ENCODE measurements around the gene AMER1.
"Not testable (repeated sequence)": the region's sequence is repeated elsewhere in the genome, so short reads cannot be mapped to it uniquely, and the experiment has no call there.

The AMER1 gene

GRCh38 chrX:64205441-64205734 lies at the start of gene AMER1:
AMER1 (minus strand) TSS chrX:64205708; CDS start chrX:64193286, 12,422 bp downstream.
- no peak for DNase-seq (ENCODE audit: low read depth)
- TF ChIP-seq CTCF (IDR thresholded peaks at IDR 0.05; ENCODE audit: insufficient read depth, low read depth, low read length, missing control alignments) = no peak
- peak within 1 kb of the TSS; percentile 70 for H3K4me3 ChIP-seq (ENCODE audit: low read depth, low read length)

- no peak for TF ChIP-seq CTCF (IDR thresholded peaks at IDR 0.05; ENCODE audit: insufficient read depth, low read depth, low read length, missing control alignments)
- no peak within 1 kb of the TSS for H3K4me3 ChIP-seq (ENCODE audit: low read depth, low read length)
- no peak for DNase-seq (ENCODE audit: low read depth)
Measured at GRCh38 chrX:64230123-64230970, 24.8 kb upstream of the AMER1 start, which contains the start of gene ASB12. ASB12 (minus strand) TSS chrX:64230607; CDS start chrX:64225650, 4,957 bp downstream.

- no peak overlapping the region for H3K4me3 ChIP-seq (ENCODE audit: low read depth, low read length)
- no peak for TF ChIP-seq CTCF (IDR thresholded peaks at IDR 0.05; ENCODE audit: insufficient read depth, low read depth, low read length, missing control alignments)
- DNase-seq (ENCODE audit: low read depth) = no peak
Measured at GRCh38 chrX:64229154-64229553, 23.6 kb upstream of the AMER1 start.

GRCh38 chrX:64218023-64218422 lies 12.5 kb upstream of the AMER1 start:
- DNase-seq (ENCODE audit: low read depth) = no peak
- no peak for TF ChIP-seq CTCF (IDR thresholded peaks at IDR 0.05; ENCODE audit: insufficient read depth, low read depth, low read length, missing control alignments)
- no peak overlapping the region for H3K4me3 ChIP-seq (ENCODE audit: low read depth, low read length)

GRCh38 chrX:64213989-64214388 lies 8.5 kb upstream of the AMER1 start:
- not testable (repeated sequence) for DNase-seq (ENCODE audit: low read depth); H3K4me3 ChIP-seq (ENCODE audit: low read depth, low read length)

GRCh38 chrX:64206556-64207162 lies 1.2 kb upstream of the AMER1 start:
- no peak for TF ChIP-seq CTCF (IDR thresholded peaks at IDR 0.05; ENCODE audit: insufficient read depth, low read depth, low read length, missing control alignments)
- peak overlapping the region; percentile 70 for H3K4me3 ChIP-seq (ENCODE audit: low read depth, low read length)
- peak; percentile 41 for DNase-seq (ENCODE audit: low read depth)

GRCh38 chrX:64205735-64206501 lies 410 bp upstream of the AMER1 start:
- peak overlapping the region; percentile 70 for H3K4me3 ChIP-seq (ENCODE audit: low read depth, low read length)
- DNase-seq (ENCODE audit: low read depth) = peak; percentile 94
- TF ChIP-seq CTCF (IDR thresholded peaks at IDR 0.05; ENCODE audit: insufficient read depth, low read depth, low read length, missing control alignments) = peak; percentile 4

Measured in GM12865 (cell line).